Measurements from ENCODE around the gene CCDC30. TPM values are rescaled to one million over a fixed set of nuclear protein-coding genes. Genes with fewer than 3 reads are reported as not detected.

CCDC30 gene
- total RNA-seq, 1 donor from 2014 or later: 0.11 TPM

DNA sequence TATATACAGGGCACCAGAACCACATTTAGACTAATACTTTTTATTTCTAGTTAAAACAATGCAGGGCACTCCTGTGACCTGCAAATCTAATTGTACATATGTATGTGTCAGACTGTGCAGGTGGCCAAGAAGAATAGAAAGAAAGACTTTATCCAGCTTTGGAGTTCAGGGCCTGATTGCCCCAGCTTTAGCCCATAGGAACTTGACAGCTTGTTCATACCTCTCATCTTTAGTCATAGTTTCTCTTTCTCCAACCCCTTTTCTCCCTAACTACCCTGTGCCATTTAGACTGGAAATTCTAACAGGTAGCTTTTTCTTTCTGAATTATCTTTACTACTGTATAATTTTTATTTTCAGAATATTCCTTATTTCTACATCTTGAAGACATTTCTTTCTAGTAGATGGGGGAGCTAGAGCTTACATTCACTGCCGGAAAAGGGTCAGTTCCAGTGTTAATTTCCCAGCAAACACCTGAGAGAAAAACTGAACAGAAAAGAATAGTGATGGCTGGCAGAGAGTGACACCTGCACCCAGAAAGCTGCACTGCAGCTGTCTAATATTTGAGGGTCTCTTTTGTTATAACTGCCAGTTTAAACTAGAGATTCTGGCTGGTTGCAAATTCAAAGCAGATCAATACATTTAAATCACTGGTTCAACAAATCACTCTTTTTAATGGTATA, 227.5 kb downstream of the CCDC30 start:
- no peak for DNase-seq (ENCODE audit: low read depth)

DNA sequence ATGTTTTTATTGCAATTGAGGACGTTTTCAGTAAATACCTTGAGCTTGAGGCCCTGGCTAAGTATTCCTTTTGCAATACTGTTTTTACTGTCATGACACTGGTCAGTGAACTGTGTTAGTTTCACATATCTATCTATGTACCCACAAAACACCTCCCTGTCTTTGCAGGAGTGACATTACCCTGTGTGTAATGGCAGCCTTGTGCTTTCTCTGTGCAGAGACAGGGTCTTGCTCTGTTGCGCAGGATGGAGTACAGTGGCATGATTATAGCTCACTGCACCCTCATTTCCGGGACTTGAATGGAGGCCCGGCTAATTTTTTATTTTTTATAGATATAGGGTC, 228.0 kb downstream of the CCDC30 start:
- DNase-seq (ENCODE audit: low read depth): no peak

DNA sequence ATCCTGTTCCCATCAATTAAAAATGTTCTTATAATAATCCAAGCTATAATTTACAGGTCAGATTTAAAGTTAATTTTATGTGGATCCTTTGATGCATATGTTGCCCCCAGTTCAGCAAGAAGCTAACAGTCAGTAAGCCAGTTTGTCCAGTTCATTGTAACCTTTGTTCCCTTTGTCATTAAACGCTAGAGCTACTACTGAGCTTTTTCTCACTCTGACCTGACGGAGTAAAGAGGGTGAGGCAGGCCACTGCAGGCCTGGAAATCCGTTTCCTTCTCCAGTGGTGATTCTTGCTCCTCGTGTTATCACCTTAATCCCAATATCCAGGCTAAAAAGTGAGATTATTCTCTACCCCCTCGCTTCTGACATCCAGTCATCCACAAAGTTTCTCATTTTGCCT, 229.4 kb downstream of the CCDC30 start:
- DNase-seq (ENCODE audit: low read depth): no peak

DNA sequence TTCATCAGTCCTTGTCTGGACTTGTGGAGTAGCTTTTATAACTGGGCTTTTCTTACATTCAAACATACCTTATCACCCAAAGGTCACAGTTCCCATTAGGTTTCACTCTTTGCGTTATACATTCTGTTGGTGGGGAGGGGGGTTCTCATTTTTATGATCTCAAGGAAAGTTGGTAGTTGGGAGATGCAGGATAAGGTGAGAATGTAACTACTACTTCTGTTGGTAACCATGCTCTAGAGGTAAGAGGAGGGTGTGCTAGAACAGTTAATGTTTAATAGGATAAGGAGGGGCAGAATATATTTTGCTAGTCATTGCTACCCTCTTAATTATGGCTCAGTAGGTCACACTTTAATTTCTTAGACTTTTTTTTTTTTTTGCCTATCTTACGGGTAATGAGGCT, 229.8 kb downstream of the CCDC30 start:
- DNase-seq (ENCODE audit: low read depth): no peak

DNA sequence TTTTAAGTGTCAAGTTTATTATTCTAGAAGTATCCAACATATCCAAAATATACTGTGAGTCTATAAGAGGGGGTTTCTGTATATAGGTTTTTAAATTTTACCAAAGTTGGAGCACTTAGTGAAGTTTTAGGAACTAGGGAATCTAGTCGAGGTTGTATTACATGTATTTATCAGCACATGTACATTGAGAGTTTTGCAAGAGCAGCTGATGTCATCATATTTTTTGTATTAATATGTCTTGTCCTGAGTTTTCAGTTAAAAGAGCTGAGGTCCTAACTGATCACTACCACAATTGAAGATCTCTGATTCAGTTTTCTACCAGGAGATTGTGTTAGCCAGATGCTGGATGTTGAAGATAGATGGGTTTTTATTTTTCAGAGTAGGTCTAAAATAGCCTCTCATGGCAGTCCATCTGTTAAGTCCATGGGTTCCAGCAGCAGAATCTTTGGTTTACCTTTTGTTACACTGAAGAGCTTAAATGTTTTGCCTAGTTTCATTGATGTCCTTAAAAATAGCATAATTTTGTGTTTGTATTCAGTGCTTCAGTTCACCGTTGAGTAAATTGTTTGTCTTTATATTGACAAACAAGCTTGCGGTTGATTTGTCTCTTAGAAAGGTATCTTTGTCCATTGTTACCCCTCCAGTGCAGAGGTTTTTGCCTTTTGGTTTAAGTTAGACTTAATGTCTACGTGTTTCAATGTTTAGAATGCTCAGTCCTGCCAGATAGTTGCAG, 235.2 kb downstream of the CCDC30 start:
- no peak for DNase-seq (ENCODE audit: low read depth)

DNA sequence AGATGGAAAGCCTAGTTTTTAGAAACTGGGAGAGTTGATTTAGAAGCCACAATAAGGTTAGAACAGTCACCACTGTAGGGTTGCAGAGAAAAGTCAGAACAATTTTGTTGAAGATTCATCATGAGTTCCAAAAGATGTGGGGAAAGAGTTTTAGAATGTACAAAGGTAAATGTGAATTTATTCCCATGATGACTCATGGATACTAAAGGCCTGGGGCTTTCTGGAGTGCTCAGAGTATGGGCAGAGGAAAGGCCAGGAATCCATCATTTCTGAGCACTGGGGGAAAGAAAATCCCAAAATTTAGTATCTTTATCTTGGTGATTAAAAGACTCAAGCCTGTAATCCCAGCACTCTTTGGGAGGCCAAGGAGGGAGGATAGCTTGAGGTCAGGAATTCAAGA, 236.9 kb downstream of the CCDC30 start:
- DNase-seq (ENCODE audit: low read depth): no peak

DNA sequence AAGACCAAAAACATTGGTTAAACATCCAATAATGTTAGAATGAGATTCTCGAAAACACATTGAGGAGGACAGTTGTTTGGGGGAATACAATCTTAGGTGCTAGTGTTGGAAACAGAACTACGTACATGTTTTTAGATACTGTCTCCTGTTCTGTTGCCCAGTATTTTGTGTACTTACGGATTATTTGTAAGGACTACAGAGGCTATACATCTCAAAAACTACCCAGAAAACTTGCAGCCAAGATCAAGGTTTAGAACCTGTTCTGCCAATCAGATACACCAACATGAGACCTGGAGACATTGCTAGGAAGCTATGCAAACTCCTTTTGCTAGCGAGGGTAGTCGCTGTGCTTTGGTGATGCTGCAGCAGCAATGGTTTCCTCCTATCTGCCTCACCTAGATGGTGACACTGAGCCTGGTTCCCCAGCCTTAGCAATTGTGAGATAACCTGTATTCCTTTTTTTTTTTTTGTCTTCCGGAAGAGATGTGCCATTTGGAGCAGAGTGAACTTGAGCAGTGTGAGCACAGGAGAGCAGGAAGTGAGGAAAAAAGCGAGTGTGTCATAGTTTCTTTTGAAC, 240.9 kb downstream of the CCDC30 start:
- no peak for DNase-seq (ENCODE audit: low read depth)

Other genes with a start within 250 kb of the CCDC30 start
- gene FOXJ3, start 128.1 kb upstream of the CCDC30 start, total RNA-seq: 45.1 and 47.4 TPM in 2 replicates
- gene RIMKLA, start 82.5 kb upstream of the CCDC30 start, total RNA-seq: not detected in 2 replicates
- gene ZMYND12, start 7.3 kb upstream of the CCDC30 start, total RNA-seq: not detected in 2 replicates
- 44.6 and 56.3 TPM in 2 replicates for gene PPCS, start 6.7 kb upstream of the CCDC30 start, total RNA-seq
- 24.3 and 42.2 TPM in 2 replicates for gene PPIH, start 195.1 kb downstream of the CCDC30 start, total RNA-seq
- gene YBX1, start 219.1 kb downstream of the CCDC30 start, total RNA-seq: 958 and 1,013 TPM in 2 replicates